Osteocyte (in vitro differentiated cells): ENCODE results near the gene PAX5. TPM values are rescaled to one million over a fixed set of nuclear protein-coding genes. Genes with fewer than 3 reads are reported as not detected.

Experiments used
- DNase-seq: peaks from one replicate; pipeline ENCODE4 v3.0.0; 2021; ENCODE audit warnings: mixed read lengths; ENCODE audit not compliant: unreplicated experiment; ENCODE audit errors: extremely low spot score
- H3K27ac Mint-ChIP-seq: one replicate; pipeline ENCODE4 v1.8.0; 2021; ENCODE audit warnings: mild to moderate bottlenecking, mixed read lengths; ENCODE audit not compliant: unreplicated experiment
- H3K27me3 Mint-ChIP-seq: one replicate; pipeline ENCODE4 v1.8.0; 2021; ENCODE audit warnings: mixed read lengths; ENCODE audit not compliant: unreplicated experiment
- H3K36me3 Mint-ChIP-seq: one replicate; pipeline ENCODE4 v1.8.0; 2021; ENCODE audit warnings: mixed read lengths; ENCODE audit not compliant: unreplicated experiment
- H3K4me1 Mint-ChIP-seq: one replicate; pipeline ENCODE4 v1.8.0; 2021; ENCODE audit warnings: mixed read lengths; ENCODE audit not compliant: unreplicated experiment
- H3K4me3 Mint-ChIP-seq: one replicate; pipeline ENCODE4 v1.8.0; 2021; ENCODE audit warnings: mild to moderate bottlenecking, moderate library complexity, mixed read lengths; ENCODE audit not compliant: unreplicated experiment
- H3K9me3 Mint-ChIP-seq: one replicate; pipeline ENCODE4 v1.8.0; 2021; ENCODE audit warnings: mixed read lengths; ENCODE audit not compliant: unreplicated experiment
- CTCF ChIP-seq: fragments of 200-600 bp; sonication (generic); IDR thresholded peaks from 2 replicates; pipeline ENCODE4 v1.5.0; 2021; ENCODE audit warnings: antibody characterized with exemption, mild to moderate bottlenecking, moderate library complexity
- total RNA-seq: library from RNA; stranded (reverse); gene quantifications from 2 replicates; pipeline ENCODE4 v1.2.1, GENCODE V29; 2021

The PAX5 gene
- total RNA-seq, 1 donor from 2014 or later = not detected

DNA sequence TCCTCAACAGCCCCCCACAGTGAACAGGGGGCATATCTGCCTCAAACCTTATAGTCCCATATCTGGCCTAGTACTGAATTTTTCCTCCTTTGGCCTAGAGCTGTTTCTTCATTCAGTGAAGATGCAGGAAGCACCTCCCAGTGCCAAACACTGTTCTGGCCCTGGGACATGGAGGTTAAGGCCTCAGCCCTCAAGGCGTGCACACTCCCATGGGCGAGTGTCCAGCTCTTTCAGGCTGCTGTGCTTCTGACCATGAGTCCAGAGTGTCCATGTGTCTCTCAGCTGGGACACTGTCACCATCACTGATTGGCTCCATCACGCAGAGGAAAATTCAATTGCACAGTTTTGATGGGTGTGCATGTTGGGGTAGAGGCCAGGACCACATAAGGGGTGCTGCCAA, 151.5 kb downstream of the PAX5 start:
- Mint-ChIP-seq H3K4me1 (no peaks in the 10 kb centered on the region), H3K27me3 (peaks cover 61% of the 10 kb centered on the region)

GRCh38 chr9:36881743-36882441, 152.2 kb downstream of the PAX5 start:
- no peak for DNase-seq
- Mint-ChIP-seq H3K36me3 (no peaks in the 10 kb centered on the region), H3K9me3 (no peaks in the 10 kb centered on the region), H3K27ac (no peak overlapping the region), H3K4me1 (no peaks in the 10 kb centered on the region), H3K4me3 (no peak overlapping the region), H3K27me3 (peaks cover 61% of the 10 kb centered on the region)
- no peak for TF ChIP-seq CTCF

More for the DNA sequence above, 151.5 kb downstream of the PAX5 start:
- Mint-ChIP-seq H3K27ac (no peak overlapping the region), H3K36me3 (no peaks in the 10 kb centered on the region), H3K4me3 (no peak overlapping the region), H3K9me3 (no peaks in the 10 kb centered on the region)
- TF ChIP-seq CTCF = no peak
- DNase-seq = no peak

- no peaks in the 10 kb centered on the region for H3K4me1 Mint-ChIP-seq
- TF ChIP-seq CTCF = no peak
- H3K36me3 Mint-ChIP-seq = no peaks in the 10 kb centered on the region
- H3K9me3 Mint-ChIP-seq = no peaks in the 10 kb centered on the region
- H3K27ac Mint-ChIP-seq = no peak overlapping the region
- no peak for DNase-seq
- H3K27me3 Mint-ChIP-seq = peaks cover 59% of the 10 kb centered on the region
- H3K4me3 Mint-ChIP-seq = no peak overlapping the region
These were observed 152.8 kb downstream of the PAX5 start for GRCh38 chr9:36881316-36881715.

- no peaks in the 10 kb centered on the region for H3K36me3 Mint-ChIP-seq
- peaks cover 62% of the 10 kb centered on the region for H3K27me3 Mint-ChIP-seq
- no peak overlapping the region for H3K27ac Mint-ChIP-seq
- TF ChIP-seq CTCF = no peak
- H3K9me3 Mint-ChIP-seq = no peaks in the 10 kb centered on the region
- H3K4me3 Mint-ChIP-seq = no peak overlapping the region
- DNase-seq = no peak
- H3K4me1 Mint-ChIP-seq = no peaks in the 10 kb centered on the region
These were observed 154.0 kb downstream of the PAX5 start for GRCh38 chr9:36880075-36880474.

DNA sequence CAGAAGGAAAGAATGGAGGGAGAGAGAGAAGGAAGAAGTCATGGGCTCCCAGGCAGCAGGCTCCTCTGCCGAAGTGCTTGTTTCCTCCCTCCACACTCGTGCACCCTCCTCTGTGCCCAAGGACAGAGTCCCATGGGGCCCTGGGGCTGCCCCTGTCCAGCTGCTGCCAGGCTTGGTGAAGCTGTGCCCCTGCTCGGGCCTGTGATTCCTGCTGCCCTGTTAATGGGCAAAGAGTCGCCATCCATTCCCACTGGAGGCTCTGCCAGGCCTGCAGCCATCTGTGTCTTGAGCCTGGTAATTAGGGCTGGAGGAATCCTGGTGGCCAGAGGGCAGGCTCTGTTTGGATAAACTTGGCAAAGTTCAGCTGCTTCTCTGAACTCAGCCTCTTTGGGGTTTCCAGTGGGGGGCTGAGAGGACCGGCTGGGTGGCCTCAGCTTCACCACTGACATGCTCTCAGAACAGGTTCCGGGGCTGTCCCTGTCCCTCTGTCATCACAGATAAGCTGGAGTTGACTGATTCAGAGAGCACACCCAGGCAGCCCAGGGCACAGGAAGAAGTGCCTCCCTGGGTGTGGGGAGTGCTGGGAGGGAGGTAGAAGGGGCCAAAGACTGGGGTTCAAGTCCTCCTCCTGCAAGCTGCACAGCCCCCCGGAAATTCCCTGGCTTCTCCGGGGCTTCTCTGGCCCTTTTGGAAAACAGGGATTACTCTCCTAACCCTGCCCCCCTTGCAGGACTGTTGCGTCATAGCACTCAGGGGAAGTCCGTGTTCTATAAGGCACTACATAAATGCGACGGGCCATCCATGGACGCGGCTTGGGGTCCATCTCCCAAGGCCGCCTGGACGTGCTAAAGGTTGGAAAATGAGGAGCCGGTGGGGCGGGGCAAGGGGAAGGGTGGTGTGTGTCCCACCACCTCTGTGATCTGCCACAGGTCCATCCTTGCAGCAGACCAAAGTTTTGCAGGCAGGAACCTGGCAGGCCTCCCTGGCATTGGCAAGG, 154.8 kb downstream of the PAX5 start:
- peaks cover 55% of the 10 kb centered on the region for H3K27me3 Mint-ChIP-seq
- no peaks in the 10 kb centered on the region for H3K36me3 Mint-ChIP-seq

More for the DNA sequence above, 154.8 kb downstream of the PAX5 start:
- H3K4me3 Mint-ChIP-seq = no peak overlapping the region
- DNase-seq = no peak
- no peak for TF ChIP-seq CTCF
- H3K4me1 Mint-ChIP-seq = no peaks in the 10 kb centered on the region
- H3K27ac Mint-ChIP-seq = no peak overlapping the region
- H3K9me3 Mint-ChIP-seq = no peaks in the 10 kb centered on the region
